PC-3 (cell line): ENCODE measurements around the gene VPS36. TPM values are rescaled to one million over a fixed set of nuclear protein-coding genes. Genes with fewer than 3 reads are reported as not detected.
"Not testable (repeated sequence)": the region's sequence is repeated elsewhere in the genome, so short reads cannot be mapped to it uniquely, and the experiment has no call there.

Experiments used
- ATAC-seq: fragments of 200-7000 bp; cut with Tn5 transposase; 2 replicates; pipeline ENCODE4 v1.9.1; 2020; ENCODE audit warnings: mild to moderate bottlenecking, moderate library complexity
- BruUV-seq: library from RNA; stranded (reverse); fragments of 400-500 nt; replicated peaks from 2 replicates; lab custom pipeline; 2021; lab: Mats Ljungman, UMichigan
- CTCF ChIA-PET: fragments of 300-600 bp; sonication (Branson Sonifier 250); formaldehyde crosslinking; loops from one replicate; lab custom pipeline; 2022; ENCODE audit warnings: antibody characterized with exemption; lab: Charles Lee
- POLR2A ChIA-PET: fragments of 300-600 bp; sonication (Branson Sonifier 250); formaldehyde crosslinking; loops from one replicate; lab custom pipeline; 2022; ENCODE audit warnings: antibody characterized with exemption; ENCODE audit not compliant: unreplicated experiment; lab: Charles Lee
- DNase-seq: peaks from one replicate; pipeline ENCODE4 v3.0.0-alpha.2; 2015
- H2AFZ ChIP-seq: fragments of 300-600 bp; sonication (generic); 2 replicates; pipeline ENCODE4 v1.6.0; 2016; ENCODE audit warnings: antibody characterized with exemption, low read length
- H3F3A ChIP-seq: fragments of 300-600 bp; sonication (generic); one replicate; pipeline ENCODE4 v1.6.0; 2017; ENCODE audit warnings: antibody characterized with exemption, low read length, control low read depth, mild to moderate bottlenecking; ENCODE audit not compliant: unreplicated experiment
- H3K27ac ChIP-seq: fragments of 300-600 bp; sonication (generic); 2 replicates; pipeline ENCODE4 v1.5.1; 2016; ENCODE audit warnings: mild to moderate bottlenecking, low read length
- H3K27me3 ChIP-seq: fragments of 300-600 bp; sonication (generic); 2 replicates; pipeline ENCODE4 v1.6.1; 2016; ENCODE audit warnings: low read length, mixed read lengths
- H3K36me3 ChIP-seq: fragments of 300-600 bp; sonication (generic); 2 replicates; pipeline ENCODE4 v1.6.1; 2016; ENCODE audit warnings: low read depth, mixed run types, low read length, mixed read lengths
- H3K4me1 ChIP-seq: fragments of 300-600 bp; sonication (generic); 2 replicates; pipeline ENCODE4 v1.5.1; 2016; ENCODE audit warnings: low read length; ENCODE audit not compliant: insufficient read depth
- H3K4me2 ChIP-seq: fragments of 300-600 bp; sonication (generic); 2 replicates; pipeline ENCODE4 v1.6.0; 2016; ENCODE audit warnings: low read length
- H3K4me3 ChIP-seq: fragments of 300-600 bp; sonication (generic); 2 replicates; pipeline ENCODE4 v1.5.1; 2016; ENCODE audit warnings: mild to moderate bottlenecking, low read length, mixed read lengths
- H3K79me2 ChIP-seq: fragments of 300-600 bp; sonication (generic); 2 replicates; pipeline ENCODE4 v1.6.1; 2017; ENCODE audit warnings: low read length, mixed read lengths
- H3K9ac ChIP-seq: fragments of 300-600 bp; sonication (generic); 2 replicates; pipeline ENCODE4 v1.6.0; 2016; ENCODE audit warnings: mild to moderate bottlenecking, low read length
- H3K9me2 ChIP-seq: fragments of 300-600 bp; sonication (generic); replicated peaks from 2 replicates; pipeline ENCODE4 v1.6.1; 2016; ENCODE audit warnings: mixed run types, low read length, mixed read lengths
- H3K9me3 ChIP-seq: fragments of 300-600 bp; sonication (generic); 2 replicates; pipeline ENCODE4 v1.6.1; 2016; ENCODE audit warnings: low read length, mixed read lengths
- H4K20me1 ChIP-seq: fragments of 300-600 bp; sonication (generic); 2 replicates; pipeline ENCODE4 v1.6.1; 2016; ENCODE audit warnings: low read length, mixed read lengths
- CTCF ChIP-seq: fragments of 300-600 bp; sonication (generic); conservative IDR thresholded peaks from 2 replicates; pipeline ENCODE4 v1.5.1; 2017; ENCODE audit warnings: antibody characterized with exemption, low read depth, mild to moderate bottlenecking, low read length
- EZH2 ChIP-seq: fragments of 300-600 bp; sonication (generic); IDR thresholded peaks from one replicate; pipeline ENCODE4 v1.6.1; 2017; ENCODE audit warnings: antibody characterized with exemption, mild to moderate bottlenecking, low read length; ENCODE audit not compliant: unreplicated experiment
- EZH2phosphoT487 ChIP-seq: fragments of 300-600 bp; sonication (generic); IDR thresholded peaks from 2 replicates; pipeline ENCODE4 v1.6.1; 2018; ENCODE audit warnings: mild to moderate bottlenecking, antibody characterized with exemption, low read length, borderline replicate concordance
- intact Hi-C: fragments of 100-400 bp; cut with micrococcal nuclease; formaldehyde crosslinking; loops from 2 replicates; pipeline ENCODE4 v1.9.0; 2023
- total RNA-seq: library from RNA; depleted of rRNA; stranded (reverse); fragments of >200 nt; gene quantifications from 2 replicates; pipeline ENCODE4 v1.2.3, GENCODE V29; 2014

VPS36 gene
- total RNA-seq, 1 experiment from 2014 or later: 10.1 TPM

GRCh38 chr13:52411629-52412028 is 38.8 kb downstream of the VPS36 start:
- ATAC-seq: peak; percentile 33; the same call in 1 of the 2 replicates
- intact Hi-C loops: no loop called here

GRCh38 chr13:52408071-52408658 is 42.3 kb downstream of the VPS36 start:
- H3K9me3 ChIP-seq, H3K4me2 ChIP-seq, H3K9ac ChIP-seq, DNase-seq, H3K79me2 ChIP-seq, H3K36me3 ChIP-seq, H3K4me3 ChIP-seq, H3K27me3 ChIP-seq, ATAC-seq, CTCF ChIA-PET, H3F3A ChIP-seq, H3K9me2 ChIP-seq, H2AFZ ChIP-seq, H4K20me1 ChIP-seq, BruUV-seq, POLR2A ChIA-PET, H3K4me1 ChIP-seq, H3K27ac ChIP-seq: not testable (repeated sequence)
- intact Hi-C loops: loop anchor here (10.0 kb wide), 1 partner anchor 63 kb away; no protein-coding TSS in a partner anchor

More at GRCh38 chr13:52411629-52412028, 38.8 kb downstream of the VPS36 start:
- no peaks in the 10 kb centered on the region for H3K27me3 ChIP-seq
- BruUV-seq: no TSS peak
- H3K9me2 ChIP-seq: no peaks in the 10 kb centered on the region
- H3K27ac ChIP-seq: no peak overlapping the region
- TF ChIP-seq EZH2 (no peak), CTCF (no peak), EZH2phosphoT487 (no peak)
- no peak overlapping the region for H2AFZ ChIP-seq
- H3F3A ChIP-seq: no peaks in the 10 kb centered on the region
- CTCF ChIA-PET: no interaction called here
- no peaks in the 10 kb centered on the region for H3K79me2 ChIP-seq
- no peaks in the 10 kb centered on the region for H3K4me1 ChIP-seq
- no peaks in the 10 kb centered on the region for H3K9me3 ChIP-seq
- H3K4me3 ChIP-seq: no peak overlapping the region
- H3K36me3 ChIP-seq: no peaks in the 10 kb centered on the region
- H4K20me1 ChIP-seq: no peaks in the 10 kb centered on the region
- DNase-seq: peak; percentile 5
- POLR2A ChIA-PET: no interaction called here
- H3K4me2 ChIP-seq: no peak overlapping the region
- H3K9ac ChIP-seq: no peak overlapping the region

- H3K27me3 ChIP-seq, H3K4me3 ChIP-seq, H3K27ac ChIP-seq, H3K9me2 ChIP-seq, DNase-seq, H3K4me1 ChIP-seq, H3K36me3 ChIP-seq, BruUV-seq, H2AFZ ChIP-seq, H3K4me2 ChIP-seq, H4K20me1 ChIP-seq, H3K9ac ChIP-seq, ATAC-seq, POLR2A ChIA-PET, H3F3A ChIP-seq, H3K79me2 ChIP-seq, H3K9me3 ChIP-seq: not testable (repeated sequence)
- intact Hi-C loops: loop anchor here (10.0 kb wide), 1 partner anchor 63 kb away; no protein-coding TSS in a partner anchor
- CTCF ChIA-PET: interaction anchor here (0.6 kb wide), 1 partner anchor 42 kb away, joined by 3 read pairs; no protein-coding TSS in a partner anchor
Observed at GRCh38 chr13:52407436-52407835, 43.0 kb downstream of the VPS36 start.
